NT2/D1 (cell line): Measurements from ENCODE around the gene SP4.

Experiments
- DNase-seq: peaks from one replicate; pipeline ENCODE4 v3.0.0-alpha.2; 2011; ENCODE audit warnings: low read depth, low spot score
- H3K27me3 ChIP-seq: 2 replicates; pipeline ENCODE4 v1.6.0; 2011; ENCODE audit warnings: mild to moderate bottlenecking; ENCODE audit not compliant: insufficient read length, insufficient read depth
- H3K36me3 ChIP-seq: 2 replicates; pipeline ENCODE4 v1.6.1; 2011; ENCODE audit warnings: mild to moderate bottlenecking, low read length, mixed read lengths; ENCODE audit not compliant: insufficient read depth, insufficient read length
- H3K4me1 ChIP-seq: 2 replicates; pipeline ENCODE4 v1.5.1; 2011; ENCODE audit not compliant: insufficient read depth, insufficient read length
- H3K4me3 ChIP-seq: 2 replicates; pipeline ENCODE4 v1.5.1; 2011; ENCODE audit warnings: low read depth; ENCODE audit not compliant: insufficient read length
- H3K9ac ChIP-seq: 2 replicates; pipeline ENCODE4 v1.6.0; 2011; ENCODE audit warnings: low read depth; ENCODE audit not compliant: insufficient read length
- H3K9me3 ChIP-seq: 2 replicates; pipeline ENCODE4 v1.5.1; 2011; ENCODE audit warnings: mild to moderate bottlenecking, low read length; ENCODE audit not compliant: insufficient read depth
- SUZ12 ChIP-seq: IDR thresholded peaks from 2 replicates; pipeline ENCODE4 v1.6.1; 2011; ENCODE audit not compliant: insufficient read length, insufficient read depth; ENCODE audit errors: extremely low read depth
- YY1 ChIP-seq: IDR thresholded peaks from 2 replicates; pipeline ENCODE4 v1.6.1; 2011; ENCODE audit not compliant: insufficient read length, insufficient read depth
- ZNF274 ChIP-seq: IDR thresholded peaks from 2 replicates; pipeline ENCODE4 v1.6.1; 2011; ENCODE audit warnings: mild to moderate bottlenecking, low read depth, low read length

The SP4 gene

GRCh38 chr7:21463524-21463923, 35.6 kb downstream of the SP4 start:
- Histone ChIP-seq H3K4me3 (no peak overlapping the region), H3K36me3 (no peaks in the 10 kb centered on the region), H3K27me3 (no peaks in the 10 kb centered on the region), H3K9ac (no peak overlapping the region), H3K4me1 (no peaks in the 10 kb centered on the region), H3K9me3 (peaks cover 21% of the 10 kb centered on the region; the same call in 1 of the 2 replicates)
- TF ChIP-seq ZNF274: no peak
- TF ChIP-seq YY1: no peak
- no peak for TF ChIP-seq SUZ12
- DNase-seq: no peak

DNA sequence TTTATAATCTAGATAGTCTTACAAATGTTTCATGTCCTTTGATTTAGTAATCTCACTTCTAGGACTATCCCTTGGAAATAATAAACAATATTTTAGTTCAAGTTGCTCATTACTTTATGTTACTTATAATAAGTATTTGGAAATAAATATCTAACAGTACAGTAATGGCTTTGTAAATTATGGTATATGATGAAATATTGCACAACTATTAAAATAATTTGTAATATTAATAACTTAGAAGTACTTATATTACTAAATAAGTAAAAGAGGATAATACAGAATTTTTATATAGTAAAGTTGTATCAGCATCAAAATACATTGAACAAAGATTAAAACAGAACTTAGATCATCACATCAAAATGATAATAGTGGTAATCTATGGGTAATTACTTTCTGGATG, 41.1 kb downstream of the SP4 start:
- Histone ChIP-seq H3K4me3 (no peak overlapping the region), H3K36me3 (no peaks in the 10 kb centered on the region), H3K9me3 (no peaks in the 10 kb centered on the region), H3K27me3 (no peaks in the 10 kb centered on the region), H3K9ac (no peak overlapping the region), H3K4me1 (no peaks in the 10 kb centered on the region)
- no peak for DNase-seq
- no peak for TF ChIP-seq ZNF274
- TF ChIP-seq SUZ12: no peak
- TF ChIP-seq YY1: no peak

GRCh38 chr7:21469894-21470293, 42.0 kb downstream of the SP4 start:
- H3K9ac ChIP-seq: no peak overlapping the region
- H3K9me3 ChIP-seq: no peaks in the 10 kb centered on the region
- TF ChIP-seq SUZ12 (no peak), ZNF274 (no peak), YY1 (no peak)
- DNase-seq: no peak
- no peak overlapping the region for H3K4me3 ChIP-seq
- no peaks in the 10 kb centered on the region for H3K4me1 ChIP-seq
- H3K27me3 ChIP-seq: no peaks in the 10 kb centered on the region
- H3K36me3 ChIP-seq: no peaks in the 10 kb centered on the region

DNA sequence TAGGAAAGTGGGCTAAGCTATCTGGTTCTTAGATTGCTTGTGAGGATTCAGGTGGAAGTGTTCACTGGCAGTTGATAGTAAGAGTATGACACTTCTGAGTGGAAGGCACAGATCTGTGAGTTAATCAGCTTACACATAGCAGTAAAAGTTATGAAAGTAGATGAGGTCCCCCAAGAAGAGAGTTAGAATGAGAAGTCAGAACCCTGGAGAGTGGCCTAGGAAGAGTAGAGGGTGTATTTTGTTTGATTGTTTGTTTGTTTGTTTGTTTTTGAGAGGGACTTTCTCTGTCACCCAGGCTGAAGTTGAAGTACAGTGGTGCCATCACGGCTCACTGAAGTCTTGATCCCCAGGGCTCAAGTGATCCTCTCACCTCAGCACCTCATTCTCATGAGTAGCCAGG, 44.1 kb downstream of the SP4 start:
- H3K4me1 ChIP-seq: no peaks in the 10 kb centered on the region

DNA sequence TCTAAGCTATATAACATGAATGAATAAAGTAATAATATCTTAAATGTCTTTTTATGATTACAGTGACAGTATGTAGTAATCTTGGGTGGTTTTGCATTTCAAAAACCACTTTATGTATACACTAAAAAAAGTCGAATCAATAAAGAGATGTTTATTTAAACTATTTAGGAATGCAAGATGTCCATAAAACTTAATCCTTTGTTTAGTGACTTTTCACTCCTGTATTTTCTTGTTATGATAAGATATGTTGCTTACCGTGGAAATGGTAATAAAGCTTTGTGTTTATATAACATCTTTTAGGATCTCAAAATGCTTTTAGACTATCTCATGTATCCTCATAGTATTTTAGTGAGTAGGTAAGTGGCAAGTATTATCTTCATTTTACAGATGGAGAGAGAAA, 48.5 kb downstream of the SP4 start:
- H3K4me1 ChIP-seq: no peaks in the 10 kb centered on the region
- H3K36me3 ChIP-seq: peaks cover 3% of the 10 kb centered on the region
- no peak for DNase-seq

More for the DNA sequence above, 44.1 kb downstream of the SP4 start:
- Histone ChIP-seq H3K27me3 (no peaks in the 10 kb centered on the region), H3K9me3 (no peaks in the 10 kb centered on the region), H3K9ac (no peak overlapping the region), H3K36me3 (no peaks in the 10 kb centered on the region), H3K4me3 (no peak overlapping the region)
- TF ChIP-seq YY1 (no peak), SUZ12 (no peak), ZNF274 (no peak)
- DNase-seq: no peak

DNA sequence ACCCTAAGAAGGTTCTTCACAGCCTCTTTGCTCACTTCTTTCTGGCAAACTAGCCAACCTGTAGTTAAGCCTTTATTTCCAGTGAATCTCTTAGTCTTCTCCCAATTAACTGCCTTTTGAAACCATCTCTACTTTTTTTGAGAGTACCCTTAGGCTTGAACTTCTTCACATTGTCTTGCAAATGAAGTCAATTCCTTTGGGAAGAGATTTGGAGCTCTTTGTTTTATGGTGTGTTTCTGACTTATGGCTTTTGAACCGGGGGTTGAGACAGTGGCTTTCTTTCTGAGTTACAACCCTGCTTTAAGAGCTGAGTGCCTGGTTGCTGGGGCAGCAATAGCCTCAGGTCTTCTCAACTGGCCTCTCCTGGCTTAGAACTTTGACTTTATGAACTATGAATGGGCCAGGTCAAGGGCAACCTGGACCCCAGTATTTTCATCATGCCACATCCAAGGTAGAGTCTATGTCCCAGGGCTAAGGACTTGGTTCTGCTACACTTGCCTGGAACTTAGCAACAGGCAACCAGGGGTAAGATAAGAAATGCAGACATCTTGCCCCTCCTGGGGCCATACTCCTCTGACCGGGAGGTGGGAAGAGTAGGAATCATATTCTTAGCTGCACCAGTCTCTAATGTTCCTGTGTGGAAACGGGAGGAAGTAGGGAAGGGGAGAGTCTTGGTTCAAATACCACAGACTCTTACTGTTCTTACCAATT, 53.0 kb downstream of the SP4 start:
- no peak for TF ChIP-seq SUZ12
- peak; percentile 46 for TF ChIP-seq YY1
- no peaks in the 10 kb centered on the region for H3K9me3 ChIP-seq
- H3K4me3 ChIP-seq: no peak overlapping the region
- DNase-seq: peak; percentile 80
- H3K36me3 ChIP-seq: peaks cover 9% of the 10 kb centered on the region
- no peaks in the 10 kb centered on the region for H3K27me3 ChIP-seq
- H3K4me1 ChIP-seq: no peaks in the 10 kb centered on the region
- H3K9ac ChIP-seq: no peak overlapping the region

More for the DNA sequence above, 48.5 kb downstream of the SP4 start:
- Histone ChIP-seq H3K27me3 (no peaks in the 10 kb centered on the region), H3K9me3 (no peaks in the 10 kb centered on the region), H3K9ac (no peak overlapping the region), H3K4me3 (no peak overlapping the region)
- TF ChIP-seq ZNF274 (no peak), YY1 (no peak), SUZ12 (no peak)

GRCh38 chr7:21486511-21486910, 58.6 kb downstream of the SP4 start:
- TF ChIP-seq ZNF274 (no peak), YY1 (no peak), SUZ12 (no peak)
- 0 out of 2 replicates have a peak, but pooled peaks cover 6% of the 10 kb centered on the region for H3K9me3 ChIP-seq
- H3K9ac ChIP-seq: no peak overlapping the region
- H3K4me1 ChIP-seq: no peaks in the 10 kb centered on the region
- no peaks in the 10 kb centered on the region for H3K27me3 ChIP-seq
- DNase-seq: no peak
- H3K4me3 ChIP-seq: no peak overlapping the region
- peaks cover 9% of the 10 kb centered on the region for H3K36me3 ChIP-seq

- TF ChIP-seq ZNF274 (no peak), SUZ12 (no peak), YY1 (no peak)
- Histone ChIP-seq H3K4me1 (no peaks in the 10 kb centered on the region), H3K36me3 (no peaks in the 10 kb centered on the region), H3K9me3 (peaks cover 73% of the 10 kb centered on the region), H3K27me3 (no peaks in the 10 kb centered on the region), H3K9ac (no peak overlapping the region), H3K4me3 (no peak overlapping the region)
- no peak for DNase-seq
Measured at GRCh38 chr7:21495731-21496130, 67.8 kb downstream of the SP4 start.
